ENCODE results near the gene ACP2.

The ACP2 gene

DNA sequence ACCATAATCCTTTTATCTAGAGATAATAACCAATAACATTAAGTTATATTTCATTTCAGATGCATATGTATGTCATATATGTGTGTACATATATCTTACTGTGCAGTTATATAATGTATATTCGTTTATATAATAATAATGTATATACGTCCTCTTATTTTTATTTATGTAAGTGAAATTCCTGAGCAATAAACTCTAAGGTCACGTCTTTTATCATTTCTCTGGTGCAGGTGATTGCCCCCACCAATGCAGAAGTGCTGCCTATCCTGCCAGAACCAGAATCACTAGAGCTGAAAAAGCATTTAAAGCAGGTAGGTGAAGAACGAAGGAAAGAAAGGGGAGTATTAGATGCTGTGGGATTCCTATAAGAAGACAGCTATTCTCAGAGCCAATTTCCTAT is 30.2 kb upstream of the ACP2 start:
- Histone ChIP-seq H3K4me3 (ENCODE audit: low read length in 2 of 2) (no peak overlapping the region), H3K4me1 (ENCODE audit: control insufficient read depth in 2 of 2, insufficient read depth in 2 of 2, low read length in 2 of 2) (no peaks in the 10 kb centered on the region), H3K36me3 (ENCODE audit: control insufficient read depth in 2 of 2, insufficient read depth in 2 of 2, low read length in 2 of 2) (peaks cover 68 to 87% of the 10 kb centered on the region in 2 donors), H3K27ac (ENCODE audit: low read depth in 2 of 2, low read length in 2 of 2) (no peak overlapping the region), H3K27me3 (ENCODE audit: control insufficient read depth in 2 of 2, insufficient read depth in 2 of 2, low read length in 2 of 2) (no peaks in the 10 kb centered on the region), H3K9me3 (ENCODE audit: control insufficient read depth in 2 of 2, low read length in 2 of 2) (no peaks in the 10 kb centered on the region), H3K9ac (ENCODE audit: low read depth in 1 of 2, low read length in 2 of 2) (no peak overlapping the region)

DNA sequence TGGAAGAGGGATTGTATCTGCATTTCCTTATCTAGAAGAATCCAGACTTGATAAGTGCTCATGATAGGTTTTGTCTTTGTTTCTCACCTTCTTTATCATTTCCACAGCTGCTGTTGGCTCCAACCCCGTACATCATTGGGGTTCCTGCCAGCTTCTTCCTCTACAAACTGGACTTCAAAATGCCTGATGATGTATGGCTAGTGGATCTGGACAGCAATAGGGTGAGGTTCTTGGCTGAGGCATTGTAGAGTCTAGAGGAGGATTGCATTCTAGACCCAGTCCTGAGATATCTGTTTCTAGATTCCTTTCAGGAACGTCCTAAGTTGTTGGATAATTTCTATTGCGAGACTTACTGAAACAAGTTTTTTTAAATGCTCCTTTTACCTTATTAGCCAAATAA is 29.4 kb upstream of the ACP2 start:
- Histone ChIP-seq H3K4me1 (ENCODE audit: control insufficient read depth in 2 of 2, insufficient read depth in 2 of 2, low read length in 2 of 2) (no peaks in the 10 kb centered on the region), H3K36me3 (ENCODE audit: control insufficient read depth in 2 of 2, insufficient read depth in 2 of 2, low read length in 2 of 2) (peaks cover 68 to 85% of the 10 kb centered on the region in 2 donors), H3K27ac (ENCODE audit: low read depth in 2 of 2, low read length in 2 of 2) (no peak overlapping the region), H3K4me3 (ENCODE audit: low read length in 2 of 2) (no peak overlapping the region), H3K9me3 (ENCODE audit: control insufficient read depth in 2 of 2, low read length in 2 of 2) (no peaks in the 10 kb centered on the region), H3K27me3 (ENCODE audit: control insufficient read depth in 2 of 2, insufficient read depth in 2 of 2, low read length in 2 of 2) (no peaks in the 10 kb centered on the region), H3K9ac (ENCODE audit: low read depth in 1 of 2, low read length in 2 of 2) (no peak overlapping the region)

DNA sequence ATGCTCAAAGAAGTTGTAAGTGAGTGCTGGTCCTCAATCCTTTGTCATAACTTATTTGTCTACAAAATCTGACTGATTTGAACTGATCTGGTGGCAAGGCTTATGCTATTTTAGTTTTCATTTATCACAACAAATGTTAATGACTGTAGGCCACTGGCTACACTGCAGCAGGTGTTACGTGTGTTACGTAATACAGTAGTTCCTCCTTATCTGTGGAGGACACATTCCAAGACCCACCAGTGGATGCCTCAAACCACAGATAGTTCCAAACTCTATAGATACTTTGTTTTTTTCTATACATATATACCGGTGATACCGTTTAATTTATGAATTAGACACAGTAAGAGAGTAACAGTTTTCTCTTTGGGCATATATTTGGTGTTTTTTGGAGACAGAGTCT is 28.3 kb upstream of the ACP2 start:
- no peak overlapping the region for H3K4me3 ChIP-seq (ENCODE audit: low read length in 2 of 2)
- H3K36me3 ChIP-seq (ENCODE audit: control insufficient read depth in 2 of 2, insufficient read depth in 2 of 2, low read length in 2 of 2), result peaks cover 60 to 75% of the 10 kb centered on the region in 2 donors
- H3K27ac ChIP-seq (ENCODE audit: low read depth in 2 of 2, low read length in 2 of 2), result no peak overlapping the region
- peaks cover 5 to 9% of the 10 kb centered on the region in 2 donors for H3K4me1 ChIP-seq (ENCODE audit: control insufficient read depth in 2 of 2, insufficient read depth in 2 of 2, low read length in 2 of 2)
- H3K9me3 ChIP-seq (ENCODE audit: control insufficient read depth in 2 of 2, low read length in 2 of 2), result no peaks in the 10 kb centered on the region
- no peaks in the 10 kb centered on the region for H3K27me3 ChIP-seq (ENCODE audit: control insufficient read depth in 2 of 2, insufficient read depth in 2 of 2, low read length in 2 of 2)
- no peak overlapping the region for H3K9ac ChIP-seq (ENCODE audit: low read depth in 1 of 2, low read length in 2 of 2)

DNA sequence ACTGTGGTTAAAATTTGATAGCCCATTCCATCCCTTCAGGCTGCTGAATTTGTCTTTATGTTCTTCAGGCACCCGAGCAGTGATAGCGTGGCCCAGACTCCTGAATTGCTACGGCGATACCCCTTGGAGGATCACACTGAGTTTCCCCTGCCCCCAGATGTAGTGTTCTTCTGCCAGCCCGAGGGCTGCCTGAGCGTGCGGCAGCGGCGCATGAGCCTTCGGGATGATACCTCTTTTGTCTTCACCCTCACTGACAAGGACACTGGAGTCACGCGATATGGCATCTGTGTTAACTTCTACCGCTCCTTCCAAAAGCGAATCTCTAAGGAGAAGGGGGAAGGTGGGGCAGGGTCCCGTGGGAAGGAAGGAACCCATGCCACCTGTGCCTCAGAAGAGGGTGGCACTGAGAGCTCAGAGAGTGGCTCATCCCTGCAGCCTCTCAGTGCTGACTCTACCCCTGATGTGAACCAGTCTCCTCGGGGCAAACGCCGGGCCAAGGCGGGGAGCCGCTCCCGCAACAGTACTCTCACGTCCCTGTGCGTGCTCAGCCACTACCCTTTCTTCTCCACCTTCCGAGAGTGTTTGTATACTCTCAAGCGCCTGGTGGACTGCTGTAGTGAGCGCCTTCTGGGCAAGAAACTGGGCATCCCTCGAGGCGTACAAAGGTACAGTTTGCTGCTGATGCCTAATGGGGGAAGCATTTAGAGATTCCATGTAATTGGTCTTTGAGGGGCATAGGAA is 26.1 kb upstream of the ACP2 start:
- Histone ChIP-seq H3K27me3 (ENCODE audit: control insufficient read depth in 2 of 2, insufficient read depth in 2 of 2, low read length in 2 of 2) (no peaks in the 10 kb centered on the region), H3K9ac (ENCODE audit: low read depth in 1 of 2, low read length in 2 of 2) (no peak overlapping the region), H3K4me3 (ENCODE audit: low read length in 2 of 2) (no peak overlapping the region), H3K36me3 (ENCODE audit: control insufficient read depth in 2 of 2, insufficient read depth in 2 of 2, low read length in 2 of 2) (peaks cover 44 to 58% of the 10 kb centered on the region in 2 donors), H3K9me3 (ENCODE audit: control insufficient read depth in 2 of 2, low read length in 2 of 2) (no peaks in the 10 kb centered on the region), H3K27ac (ENCODE audit: low read depth in 2 of 2, low read length in 2 of 2) (no peak overlapping the region), H3K4me1 (ENCODE audit: control insufficient read depth in 2 of 2, insufficient read depth in 2 of 2, low read length in 2 of 2) (peaks cover 16 to 22% of the 10 kb centered on the region in 2 donors)

DNA sequence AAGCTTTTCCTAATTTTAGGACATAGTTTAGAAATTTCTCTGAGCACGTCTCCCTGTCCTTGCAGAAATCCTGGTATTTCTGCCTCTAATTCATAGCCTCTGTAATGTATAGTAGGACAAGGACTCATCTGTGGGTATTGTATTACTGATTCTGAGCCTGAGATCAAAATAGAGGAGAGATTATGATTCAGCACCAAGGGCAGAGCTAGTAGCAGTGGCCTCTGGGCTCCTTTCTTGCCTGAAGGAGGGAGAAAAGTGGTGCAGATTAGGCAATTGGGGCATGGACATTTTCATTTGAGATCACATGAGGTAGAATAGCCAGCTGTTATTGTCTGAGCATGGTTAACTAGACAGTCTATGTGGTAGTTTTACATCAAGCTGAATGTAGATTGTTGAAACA is 24.1 kb upstream of the ACP2 start:
- Histone ChIP-seq H3K4me1 (ENCODE audit: control insufficient read depth in 2 of 2, insufficient read depth in 2 of 2, low read length in 2 of 2) (peaks cover 31 to 34% of the 10 kb centered on the region in 2 donors), H3K9ac (ENCODE audit: low read depth in 1 of 2, low read length in 2 of 2) (no peak overlapping the region), H3K36me3 (ENCODE audit: control insufficient read depth in 2 of 2, insufficient read depth in 2 of 2, low read length in 2 of 2) (peaks cover 31 to 39% of the 10 kb centered on the region in 2 donors), H3K4me3 (ENCODE audit: low read length in 2 of 2) (no peak overlapping the region), H3K27ac (ENCODE audit: low read depth in 2 of 2, low read length in 2 of 2) (peak overlapping the region in 1 of 2 donors; percentile 23), H3K27me3 (ENCODE audit: control insufficient read depth in 2 of 2, insufficient read depth in 2 of 2, low read length in 2 of 2) (no peaks in the 10 kb centered on the region), H3K9me3 (ENCODE audit: control insufficient read depth in 2 of 2, low read length in 2 of 2) (no peaks in the 10 kb centered on the region)

DNA sequence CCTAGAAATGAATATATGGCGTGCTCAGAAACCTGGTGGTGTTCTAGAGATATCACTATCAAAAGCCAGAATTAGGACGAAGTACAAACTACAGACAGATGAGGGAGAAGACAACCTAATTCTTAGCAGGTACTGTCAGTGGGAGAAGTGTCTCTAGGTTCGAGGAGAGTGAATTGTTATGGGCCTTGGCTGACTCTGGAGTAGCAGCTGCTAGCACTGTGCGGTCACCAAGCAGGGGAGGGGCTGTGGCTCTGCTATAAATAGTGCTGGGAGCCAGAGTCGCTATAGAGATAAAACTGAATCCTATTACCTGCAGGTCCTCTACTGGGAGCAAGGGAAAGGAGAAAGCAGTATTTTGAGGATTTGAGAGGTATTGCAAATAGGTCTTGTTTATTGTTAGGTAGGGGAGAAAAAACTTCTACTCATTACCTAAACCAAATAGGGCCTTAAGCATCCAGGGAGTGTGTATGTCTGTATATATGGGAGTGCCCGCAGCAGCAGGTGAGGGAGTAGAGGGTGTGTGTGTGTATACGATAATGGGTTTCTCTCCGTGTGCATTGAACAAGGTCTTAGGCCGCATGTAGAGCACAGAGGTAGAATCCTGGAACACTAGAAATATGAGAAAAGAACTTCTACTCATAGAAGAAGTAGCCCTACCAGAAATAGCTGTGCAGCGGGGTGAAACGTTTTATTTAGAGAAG is 23.5 kb upstream of the ACP2 start:
- Histone ChIP-seq H3K27me3 (ENCODE audit: control insufficient read depth in 2 of 2, insufficient read depth in 2 of 2, low read length in 2 of 2) (no peaks in the 10 kb centered on the region), H3K36me3 (ENCODE audit: control insufficient read depth in 2 of 2, insufficient read depth in 2 of 2, low read length in 2 of 2) (peaks cover 29 to 34% of the 10 kb centered on the region in 2 donors), H3K4me3 (ENCODE audit: low read length in 2 of 2) (peak overlapping the region in 1 of 2 donors; percentile 35), H3K27ac (ENCODE audit: low read depth in 2 of 2, low read length in 2 of 2) (peak overlapping the region in 1 of 2 donors; percentile 33), H3K9me3 (ENCODE audit: control insufficient read depth in 2 of 2, low read length in 2 of 2) (no peaks in the 10 kb centered on the region), H3K9ac (ENCODE audit: low read depth in 1 of 2, low read length in 2 of 2) (no peak overlapping the region), H3K4me1 (ENCODE audit: control insufficient read depth in 2 of 2, insufficient read depth in 2 of 2, low read length in 2 of 2) (peaks cover 31 to 34% of the 10 kb centered on the region in 2 donors)

DNA sequence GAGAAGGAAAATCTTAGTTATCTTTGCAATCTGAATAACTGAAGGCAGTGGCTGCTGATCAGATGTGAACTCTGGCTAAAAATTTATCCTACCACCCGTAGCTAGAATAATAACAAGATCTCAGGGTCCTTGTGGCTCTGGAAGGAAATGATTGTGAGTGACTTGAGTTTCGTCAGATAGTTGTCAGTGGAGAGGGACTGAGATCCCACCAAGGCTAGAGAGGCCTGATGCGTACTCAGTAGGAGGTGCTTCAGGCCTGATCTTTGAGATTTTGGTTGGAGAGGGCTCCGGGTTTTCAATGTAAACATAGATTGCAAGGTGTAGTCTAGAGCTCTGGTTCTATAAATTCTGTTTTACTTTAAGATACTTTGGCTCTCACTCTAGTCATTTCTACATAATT is 22.7 kb upstream of the ACP2 start:
- no peaks in the 10 kb centered on the region for H3K27me3 ChIP-seq (ENCODE audit: control insufficient read depth in 2 of 2, insufficient read depth in 2 of 2, low read length in 2 of 2)
- peaks cover 31 to 34% of the 10 kb centered on the region in 2 donors for H3K4me1 ChIP-seq (ENCODE audit: control insufficient read depth in 2 of 2, insufficient read depth in 2 of 2, low read length in 2 of 2)
- H3K4me3 ChIP-seq (ENCODE audit: low read length in 2 of 2), result peak overlapping the region; percentile 80 to 82
- H3K27ac ChIP-seq (ENCODE audit: low read depth in 2 of 2, low read length in 2 of 2), result peak overlapping the region; percentile 33 to 94
- peaks cover 21 to 26% of the 10 kb centered on the region in 2 donors for H3K36me3 ChIP-seq (ENCODE audit: control insufficient read depth in 2 of 2, insufficient read depth in 2 of 2, low read length in 2 of 2)
- peak overlapping the region in 1 of 2 donors; percentile 50 for H3K9ac ChIP-seq (ENCODE audit: low read depth in 1 of 2, low read length in 2 of 2)
- H3K9me3 ChIP-seq (ENCODE audit: control insufficient read depth in 2 of 2, low read length in 2 of 2), result no peaks in the 10 kb centered on the region

DNA sequence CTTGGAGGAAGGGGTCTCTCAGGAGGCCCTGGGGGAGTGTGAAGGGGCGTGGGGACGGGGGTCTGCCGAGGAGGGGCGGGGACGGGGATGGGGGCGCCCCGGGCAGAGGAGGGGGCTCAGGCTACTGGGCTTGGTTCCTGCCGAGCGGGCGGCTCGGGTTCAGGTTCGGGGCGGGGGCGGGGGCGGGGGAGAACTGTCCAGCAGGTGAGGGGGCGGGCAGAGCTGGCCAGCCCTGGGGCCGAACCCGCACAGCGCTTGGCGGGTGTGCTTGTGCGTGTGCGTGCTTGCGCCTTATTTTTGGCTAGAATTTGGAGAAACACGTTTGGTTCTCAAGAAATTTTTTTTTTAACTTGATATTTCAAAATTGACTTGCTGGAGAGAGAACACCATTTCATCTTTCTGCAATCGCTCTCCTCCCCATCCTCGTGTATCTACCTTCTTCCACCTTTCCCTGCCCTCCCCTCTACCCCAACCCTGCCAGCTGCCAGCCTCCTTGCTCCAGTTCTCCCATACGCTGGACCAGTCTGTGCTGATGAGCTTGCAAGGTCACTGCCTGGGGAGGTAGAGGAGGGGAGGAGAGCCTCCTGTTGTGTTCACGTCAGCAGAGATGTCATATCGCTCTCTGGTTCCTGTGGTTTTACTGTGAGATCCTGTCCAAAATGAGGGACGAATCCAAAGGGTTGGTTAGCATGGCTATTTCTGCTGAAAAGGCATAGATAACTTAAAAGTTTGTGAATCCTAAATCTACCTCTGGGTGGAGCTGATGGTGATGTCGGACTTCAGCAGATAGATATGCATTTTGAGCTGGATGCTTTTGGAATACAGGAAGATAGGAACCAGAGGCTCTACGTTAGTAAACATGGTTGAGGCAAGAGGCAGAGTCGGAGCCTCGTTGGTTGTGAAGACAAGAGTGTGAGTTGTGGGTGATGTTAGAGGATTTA is 22.0 kb upstream of the ACP2 start:
- Histone ChIP-seq H3K9me3 (ENCODE audit: control insufficient read depth in 2 of 2, low read length in 2 of 2) (no peaks in the 10 kb centered on the region), H3K4me3 (ENCODE audit: low read length in 2 of 2) (peak overlapping the region; percentile 80 to 87), H3K27ac (ENCODE audit: low read depth in 2 of 2, low read length in 2 of 2) (peak overlapping the region; percentile 94 to 97), H3K27me3 (ENCODE audit: control insufficient read depth in 2 of 2, insufficient read depth in 2 of 2, low read length in 2 of 2) (no peaks in the 10 kb centered on the region), H3K4me1 (ENCODE audit: control insufficient read depth in 2 of 2, insufficient read depth in 2 of 2, low read length in 2 of 2) (peaks cover 31 to 34% of the 10 kb centered on the region in 2 donors), H3K36me3 (ENCODE audit: control insufficient read depth in 2 of 2, insufficient read depth in 2 of 2, low read length in 2 of 2) (peaks cover 14 to 19% of the 10 kb centered on the region in 2 donors), H3K9ac (ENCODE audit: low read depth in 1 of 2, low read length in 2 of 2) (peak overlapping the region; percentile 72 to 83)

DNA sequence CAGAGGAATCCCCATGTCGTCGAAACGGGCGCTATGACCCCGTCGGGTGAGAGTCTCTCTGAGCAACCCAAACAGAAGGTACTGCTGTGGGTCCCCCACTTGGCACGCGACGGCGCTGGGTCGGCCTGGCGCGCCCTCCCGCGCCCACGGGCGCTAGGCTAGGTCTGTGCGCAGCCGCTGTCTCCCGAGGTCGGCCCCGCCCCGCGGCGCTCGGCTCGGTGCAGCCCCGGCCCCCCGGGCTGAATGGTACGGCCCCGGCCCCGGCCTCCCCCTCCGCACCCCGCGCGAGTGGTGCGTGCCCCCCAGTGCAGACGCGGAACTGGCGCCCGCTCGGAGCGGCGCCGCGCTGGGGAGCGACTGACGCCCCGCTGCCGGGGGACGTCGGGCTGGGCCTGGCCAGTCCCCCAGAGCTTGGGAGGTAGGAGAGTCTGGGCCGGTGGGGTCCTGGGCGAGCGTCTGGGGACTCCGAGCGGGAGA is 21.3 kb upstream of the ACP2 start, which contains the start of gene MADD:
Gene MADD (plus strand): TSS at position 305 of the 477 bp plus-strand sequence.
- Histone ChIP-seq H3K27me3 (ENCODE audit: control insufficient read depth in 2 of 2, insufficient read depth in 2 of 2, low read length in 2 of 2) (no peaks in the 10 kb centered on the region), H3K9me3 (ENCODE audit: control insufficient read depth in 2 of 2, low read length in 2 of 2) (no peaks in the 10 kb centered on the region), H3K27ac (ENCODE audit: low read depth in 2 of 2, low read length in 2 of 2) (peak within 1 kb of the TSS; percentile 94 to 97), H3K9ac (ENCODE audit: low read depth in 1 of 2, low read length in 2 of 2) (peak within 1 kb of the TSS; percentile 83), H3K4me3 (ENCODE audit: low read length in 2 of 2) (peak within 1 kb of the TSS; percentile 80 to 92), H3K4me1 (ENCODE audit: control insufficient read depth in 2 of 2, insufficient read depth in 2 of 2, low read length in 2 of 2) (peaks cover 31 to 34% of the 10 kb centered on the region in 2 donors), H3K36me3 (ENCODE audit: control insufficient read depth in 2 of 2, insufficient read depth in 2 of 2, low read length in 2 of 2) (peaks cover 8 to 13% of the 10 kb centered on the region in 2 donors)

All from mucosa of rectum (tissue), 2 donors.